Measurements from ENCODE around the gene HAT1.

GRCh38 chr2:171879865-171880264 is 42.4 kb upstream of the HAT1 start:
- no peak for TF ChIP-seq CTCF (IDR thresholded peaks at IDR 0.05)
- TF ChIP-seq POLR2A (IDR thresholded peaks at IDR 0.05), result no peak
